Loucy (cell line): ENCODE results near the gene SART3.

Source experiments
- EZH2phosphoT487 ChIP-seq: fragments of 200-600 bp; IDR thresholded peaks from 2 replicates; pipeline ENCODE4 v1.6.1; 2018; ENCODE audit warnings: antibody characterized with exemption, mild to moderate bottlenecking, moderate library complexity, borderline replicate concordance
- TF ChIP-seq, protein P1 (sequence below): fragments of 200-600 bp; sonication (generic); conservative IDR thresholded peaks from 2 replicates; pipeline ENCODE4 v1.5.1; 2014; ENCODE audit warnings: mild to moderate bottlenecking, antibody characterized with exemption, low read length

DNA sequence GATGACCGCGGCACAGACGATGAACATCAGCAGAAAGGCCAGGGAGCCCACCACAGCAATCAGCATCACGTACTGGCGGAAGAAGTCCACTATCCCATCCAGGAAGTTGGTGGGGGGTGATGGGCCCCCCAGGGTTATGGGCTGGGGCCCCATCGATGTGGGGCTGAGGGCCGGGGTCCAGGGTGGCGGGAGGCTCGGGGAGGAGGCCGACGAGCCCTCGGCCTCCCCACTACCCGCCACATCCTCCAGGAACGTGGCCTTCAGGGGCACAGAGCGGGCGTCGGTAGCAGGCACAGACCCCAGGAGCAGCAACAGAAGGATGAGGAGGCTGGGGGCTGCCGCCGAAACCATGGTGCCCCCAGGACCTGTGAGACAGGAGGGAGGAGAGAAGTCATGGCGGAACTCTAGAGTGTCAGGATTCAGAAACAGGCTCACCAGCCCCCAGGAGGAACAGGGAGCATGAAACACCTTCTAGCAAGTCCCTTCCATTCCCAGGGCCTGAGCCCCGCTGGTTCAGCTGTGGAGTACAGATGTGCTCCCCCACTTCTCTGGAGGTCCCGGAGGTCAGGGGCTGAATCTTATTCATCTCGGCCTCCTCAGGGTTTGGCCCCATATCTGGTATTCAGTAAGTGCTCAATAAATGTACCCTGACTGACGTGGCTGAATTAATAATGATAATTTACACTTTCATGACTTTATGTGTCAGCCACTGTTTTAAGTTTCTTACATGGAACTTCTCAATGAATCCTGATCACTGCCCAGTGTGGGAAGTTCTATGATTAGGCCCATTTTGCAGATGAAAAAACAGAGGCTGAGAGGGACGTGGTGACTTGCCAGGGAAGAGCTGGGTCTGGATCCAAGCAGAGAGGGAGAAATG, 31.3 kb upstream of the SART3 start:
- TF ChIP-seq, protein P1, sequence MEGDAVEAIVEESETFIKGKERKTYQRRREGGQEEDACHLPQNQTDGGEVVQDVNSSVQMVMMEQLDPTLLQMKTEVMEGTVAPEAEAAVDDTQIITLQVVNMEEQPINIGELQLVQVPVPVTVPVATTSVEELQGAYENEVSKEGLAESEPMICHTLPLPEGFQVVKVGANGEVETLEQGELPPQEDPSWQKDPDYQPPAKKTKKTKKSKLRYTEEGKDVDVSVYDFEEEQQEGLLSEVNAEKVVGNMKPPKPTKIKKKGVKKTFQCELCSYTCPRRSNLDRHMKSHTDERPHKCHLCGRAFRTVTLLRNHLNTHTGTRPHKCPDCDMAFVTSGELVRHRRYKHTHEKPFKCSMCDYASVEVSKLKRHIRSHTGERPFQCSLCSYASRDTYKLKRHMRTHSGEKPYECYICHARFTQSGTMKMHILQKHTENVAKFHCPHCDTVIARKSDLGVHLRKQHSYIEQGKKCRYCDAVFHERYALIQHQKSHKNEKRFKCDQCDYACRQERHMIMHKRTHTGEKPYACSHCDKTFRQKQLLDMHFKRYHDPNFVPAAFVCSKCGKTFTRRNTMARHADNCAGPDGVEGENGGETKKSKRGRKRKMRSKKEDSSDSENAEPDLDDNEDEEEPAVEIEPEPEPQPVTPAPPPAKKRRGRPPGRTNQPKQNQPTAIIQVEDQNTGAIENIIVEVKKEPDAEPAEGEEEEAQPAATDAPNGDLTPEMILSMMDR, result no peak
- no peak for TF ChIP-seq EZH2phosphoT487
